ENCODE data around the gene NDUFAF8.

NDUFAF8 gene

DNA sequence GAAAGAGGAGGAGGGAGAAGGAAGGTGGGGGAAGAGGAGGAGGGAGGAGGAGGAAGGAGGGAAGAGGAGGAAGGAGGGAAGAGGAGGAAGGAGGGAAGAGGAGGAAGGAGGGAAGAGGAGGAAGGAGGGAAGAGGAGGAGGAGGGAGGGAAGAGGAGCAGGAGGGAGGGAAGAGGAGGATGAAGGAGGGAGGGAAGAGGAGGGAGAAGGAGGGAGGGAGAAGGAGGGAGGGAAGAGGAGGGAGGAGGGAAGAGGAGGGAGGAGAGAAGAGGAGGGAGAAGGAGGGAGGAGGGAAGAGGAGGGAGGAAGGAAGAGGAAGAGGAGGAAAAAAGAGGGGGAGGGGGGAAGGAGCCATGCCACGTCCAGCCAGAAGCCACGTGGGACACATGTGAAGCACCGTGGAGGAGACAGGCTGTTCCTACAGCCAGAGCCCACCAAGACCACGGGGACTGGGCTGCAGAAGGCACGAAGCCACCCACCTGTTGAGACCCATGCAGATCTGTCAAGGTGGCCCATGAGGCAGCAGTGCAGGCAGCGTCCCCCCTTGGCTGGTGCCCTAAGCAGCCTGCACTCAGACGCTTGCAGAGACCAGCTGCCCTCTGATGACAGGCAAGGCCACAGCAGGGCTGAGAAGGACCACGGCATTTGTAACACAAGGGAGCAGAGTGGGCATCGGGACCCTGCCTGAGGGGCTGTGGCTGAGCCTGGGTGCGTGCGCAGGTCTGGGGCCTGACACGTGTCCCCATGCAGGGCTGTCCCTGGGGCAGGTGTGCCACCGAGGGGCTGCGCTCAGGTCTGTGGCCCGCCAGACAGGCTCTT, 10.3 kb downstream of the NDUFAF8 start:
- ChIA-PET CTCF (no interaction called here), POLR2A (no interaction called here)
- peaks cover 0 to 56% of the 10 kb centered on the region in 2 experiments; a peak in 2 of 3 replicates for H3K36me3 ChIP-seq (ENCODE audit: control insufficient read depth in 2 of 2, insufficient read depth in 1 of 2, low read length in 2 of 2)
- no peak overlapping the region for H3K27ac ChIP-seq (ENCODE audit: extremely low read depth, low read depth, low read length)
- H3K4me3 ChIP-seq (ENCODE audit: low read depth, low read length): no peak overlapping the region
- H3K9me3 ChIP-seq (ENCODE audit: control insufficient read depth, insufficient read depth, low read depth, low read length): no peaks in the 10 kb centered on the region
- H3K4me1 ChIP-seq (ENCODE audit: control insufficient read depth, insufficient read depth, low read length): no peaks in the 10 kb centered on the region
- no peak for TF ChIP-seq ZNF670 (tag by site-specific recombination; IDR thresholded peaks at IDR 0.05; ENCODE audit: low read depth)
- no peak for TF ChIP-seq ZNF341 (tag by site-specific recombination; IDR thresholded peaks at IDR 0.05; ENCODE audit: low read depth)
- no peak for TF ChIP-seq KLF8 (tag by site-specific recombination; IDR thresholded peaks at IDR 0.05)
- TF ChIP-seq EGR2 (tag by site-specific recombination; IDR thresholded peaks at IDR 0.05; ENCODE audit: low read depth): no peak
- TF ChIP-seq ZFP3 (tag by site-specific recombination; IDR thresholded peaks at IDR 0.05; ENCODE audit: low read depth): no peak
- TF ChIP-seq, protein P1, sequence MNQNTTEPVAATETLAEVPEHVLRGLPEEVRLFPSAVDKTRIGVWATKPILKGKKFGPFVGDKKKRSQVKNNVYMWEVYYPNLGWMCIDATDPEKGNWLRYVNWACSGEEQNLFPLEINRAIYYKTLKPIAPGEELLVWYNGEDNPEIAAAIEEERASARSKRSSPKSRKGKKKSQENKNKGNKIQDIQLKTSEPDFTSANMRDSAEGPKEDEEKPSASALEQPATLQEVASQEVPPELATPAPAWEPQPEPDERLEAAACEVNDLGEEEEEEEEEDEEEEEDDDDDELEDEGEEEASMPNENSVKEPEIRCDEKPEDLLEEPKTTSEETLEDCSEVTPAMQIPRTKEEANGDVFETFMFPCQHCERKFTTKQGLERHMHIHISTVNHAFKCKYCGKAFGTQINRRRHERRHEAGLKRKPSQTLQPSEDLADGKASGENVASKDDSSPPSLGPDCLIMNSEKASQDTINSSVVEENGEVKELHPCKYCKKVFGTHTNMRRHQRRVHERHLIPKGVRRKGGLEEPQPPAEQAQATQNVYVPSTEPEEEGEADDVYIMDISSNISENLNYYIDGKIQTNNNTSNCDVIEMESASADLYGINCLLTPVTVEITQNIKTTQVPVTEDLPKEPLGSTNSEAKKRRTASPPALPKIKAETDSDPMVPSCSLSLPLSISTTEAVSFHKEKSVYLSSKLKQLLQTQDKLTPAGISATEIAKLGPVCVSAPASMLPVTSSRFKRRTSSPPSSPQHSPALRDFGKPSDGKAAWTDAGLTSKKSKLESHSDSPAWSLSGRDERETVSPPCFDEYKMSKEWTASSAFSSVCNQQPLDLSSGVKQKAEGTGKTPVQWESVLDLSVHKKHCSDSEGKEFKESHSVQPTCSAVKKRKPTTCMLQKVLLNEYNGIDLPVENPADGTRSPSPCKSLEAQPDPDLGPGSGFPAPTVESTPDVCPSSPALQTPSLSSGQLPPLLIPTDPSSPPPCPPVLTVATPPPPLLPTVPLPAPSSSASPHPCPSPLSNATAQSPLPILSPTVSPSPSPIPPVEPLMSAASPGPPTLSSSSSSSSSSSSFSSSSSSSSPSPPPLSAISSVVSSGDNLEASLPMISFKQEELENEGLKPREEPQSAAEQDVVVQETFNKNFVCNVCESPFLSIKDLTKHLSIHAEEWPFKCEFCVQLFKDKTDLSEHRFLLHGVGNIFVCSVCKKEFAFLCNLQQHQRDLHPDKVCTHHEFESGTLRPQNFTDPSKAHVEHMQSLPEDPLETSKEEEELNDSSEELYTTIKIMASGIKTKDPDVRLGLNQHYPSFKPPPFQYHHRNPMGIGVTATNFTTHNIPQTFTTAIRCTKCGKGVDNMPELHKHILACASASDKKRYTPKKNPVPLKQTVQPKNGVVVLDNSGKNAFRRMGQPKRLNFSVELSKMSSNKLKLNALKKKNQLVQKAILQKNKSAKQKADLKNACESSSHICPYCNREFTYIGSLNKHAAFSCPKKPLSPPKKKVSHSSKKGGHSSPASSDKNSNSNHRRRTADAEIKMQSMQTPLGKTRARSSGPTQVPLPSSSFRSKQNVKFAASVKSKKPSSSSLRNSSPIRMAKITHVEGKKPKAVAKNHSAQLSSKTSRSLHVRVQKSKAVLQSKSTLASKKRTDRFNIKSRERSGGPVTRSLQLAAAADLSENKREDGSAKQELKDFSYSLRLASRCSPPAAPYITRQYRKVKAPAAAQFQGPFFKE (tag by site-specific recombination; IDR thresholded peaks at IDR 0.05; ENCODE audit: borderline replicate concordance): no peak
- TF ChIP-seq ZNF664 (tag by site-specific recombination; IDR thresholded peaks at IDR 0.05): no peak
- TF ChIP-seq, protein P2, sequence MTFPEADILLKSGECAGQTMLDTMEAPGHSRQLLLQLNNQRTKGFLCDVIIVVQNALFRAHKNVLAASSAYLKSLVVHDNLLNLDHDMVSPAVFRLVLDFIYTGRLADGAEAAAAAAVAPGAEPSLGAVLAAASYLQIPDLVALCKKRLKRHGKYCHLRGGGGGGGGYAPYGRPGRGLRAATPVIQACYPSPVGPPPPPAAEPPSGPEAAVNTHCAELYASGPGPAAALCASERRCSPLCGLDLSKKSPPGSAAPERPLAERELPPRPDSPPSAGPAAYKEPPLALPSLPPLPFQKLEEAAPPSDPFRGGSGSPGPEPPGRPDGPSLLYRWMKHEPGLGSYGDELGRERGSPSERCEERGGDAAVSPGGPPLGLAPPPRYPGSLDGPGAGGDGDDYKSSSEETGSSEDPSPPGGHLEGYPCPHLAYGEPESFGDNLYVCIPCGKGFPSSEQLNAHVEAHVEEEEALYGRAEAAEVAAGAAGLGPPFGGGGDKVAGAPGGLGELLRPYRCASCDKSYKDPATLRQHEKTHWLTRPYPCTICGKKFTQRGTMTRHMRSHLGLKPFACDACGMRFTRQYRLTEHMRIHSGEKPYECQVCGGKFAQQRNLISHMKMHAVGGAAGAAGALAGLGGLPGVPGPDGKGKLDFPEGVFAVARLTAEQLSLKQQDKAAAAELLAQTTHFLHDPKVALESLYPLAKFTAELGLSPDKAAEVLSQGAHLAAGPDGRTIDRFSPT (tag by site-specific recombination; IDR thresholded peaks at IDR 0.05): peak; percentile 76
- TF ChIP-seq ZBTB8A (tag by site-specific recombination; IDR thresholded peaks at IDR 0.05): peak; percentile 42; the same call in 1 of the 2 replicates
- no peak for TF ChIP-seq ZNF335 (tag by site-specific recombination; conservative IDR thresholded peaks at IDR 0.05)
- no peak for TF ChIP-seq ZNF292 (tag by site-specific recombination; IDR thresholded peaks at IDR 0.05; ENCODE audit: borderline replicate concordance, low read depth)
- TF ChIP-seq ZNF354C (tag by site-specific recombination; IDR thresholded peaks at IDR 0.05; ENCODE audit: borderline replicate concordance, low read depth): no peak
- TF ChIP-seq, protein P3, sequence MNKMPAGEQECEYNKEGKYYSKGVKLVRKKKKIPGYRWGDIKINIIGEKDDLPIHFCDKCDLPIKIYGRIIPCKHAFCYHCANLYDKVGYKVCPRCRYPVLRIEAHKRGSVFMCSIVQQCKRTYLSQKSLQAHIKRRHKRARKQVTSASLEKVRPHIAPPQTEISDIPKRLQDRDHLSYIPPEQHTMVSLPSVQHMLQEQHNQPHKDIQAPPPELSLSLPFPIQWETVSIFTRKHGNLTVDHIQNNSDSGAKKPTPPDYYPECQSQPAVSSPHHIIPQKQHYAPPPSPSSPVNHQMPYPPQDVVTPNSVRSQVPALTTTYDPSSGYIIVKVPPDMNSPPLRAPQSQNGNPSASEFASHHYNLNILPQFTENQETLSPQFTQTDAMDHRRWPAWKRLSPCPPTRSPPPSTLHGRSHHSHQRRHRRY (tag by site-specific recombination; IDR thresholded peaks at IDR 0.05): no peak
- no peak for TF ChIP-seq ZNF221 (tag by site-specific recombination; IDR thresholded peaks at IDR 0.05; ENCODE audit: borderline replicate concordance)
- TF ChIP-seq REPIN1 (tag by site-specific recombination; IDR thresholded peaks at IDR 0.05; ENCODE audit: low read depth): no peak
- TF ChIP-seq ZBTB1 (tag by site-specific recombination; IDR thresholded peaks at IDR 0.05): no peak
- TF ChIP-seq ZNF404 (tag by site-specific recombination; IDR thresholded peaks at IDR 0.05): no peak
- TF ChIP-seq ZNF394 (tag by site-specific recombination; IDR thresholded peaks at IDR 0.05; ENCODE audit: borderline replicate concordance): no peak
- TF ChIP-seq ZNF76 (tag by site-specific recombination; IDR thresholded peaks at IDR 0.05; ENCODE audit: borderline replicate concordance, low read depth): no peak
- TF ChIP-seq, protein P4, sequence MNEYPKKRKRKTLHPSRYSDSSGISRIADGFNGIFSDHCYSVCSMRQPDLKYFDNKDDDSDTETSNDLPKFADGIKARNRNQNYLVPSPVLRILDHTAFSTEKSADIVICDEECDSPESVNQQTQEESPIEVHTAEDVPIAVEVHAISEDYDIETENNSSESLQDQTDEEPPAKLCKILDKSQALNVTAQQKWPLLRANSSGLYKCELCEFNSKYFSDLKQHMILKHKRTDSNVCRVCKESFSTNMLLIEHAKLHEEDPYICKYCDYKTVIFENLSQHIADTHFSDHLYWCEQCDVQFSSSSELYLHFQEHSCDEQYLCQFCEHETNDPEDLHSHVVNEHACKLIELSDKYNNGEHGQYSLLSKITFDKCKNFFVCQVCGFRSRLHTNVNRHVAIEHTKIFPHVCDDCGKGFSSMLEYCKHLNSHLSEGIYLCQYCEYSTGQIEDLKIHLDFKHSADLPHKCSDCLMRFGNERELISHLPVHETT (tag by site-specific recombination; IDR thresholded peaks at IDR 0.05): no peak
- no peak for TF ChIP-seq ZNF521 (tag by site-specific recombination; IDR thresholded peaks at IDR 0.05)
- TF ChIP-seq, protein P5, sequence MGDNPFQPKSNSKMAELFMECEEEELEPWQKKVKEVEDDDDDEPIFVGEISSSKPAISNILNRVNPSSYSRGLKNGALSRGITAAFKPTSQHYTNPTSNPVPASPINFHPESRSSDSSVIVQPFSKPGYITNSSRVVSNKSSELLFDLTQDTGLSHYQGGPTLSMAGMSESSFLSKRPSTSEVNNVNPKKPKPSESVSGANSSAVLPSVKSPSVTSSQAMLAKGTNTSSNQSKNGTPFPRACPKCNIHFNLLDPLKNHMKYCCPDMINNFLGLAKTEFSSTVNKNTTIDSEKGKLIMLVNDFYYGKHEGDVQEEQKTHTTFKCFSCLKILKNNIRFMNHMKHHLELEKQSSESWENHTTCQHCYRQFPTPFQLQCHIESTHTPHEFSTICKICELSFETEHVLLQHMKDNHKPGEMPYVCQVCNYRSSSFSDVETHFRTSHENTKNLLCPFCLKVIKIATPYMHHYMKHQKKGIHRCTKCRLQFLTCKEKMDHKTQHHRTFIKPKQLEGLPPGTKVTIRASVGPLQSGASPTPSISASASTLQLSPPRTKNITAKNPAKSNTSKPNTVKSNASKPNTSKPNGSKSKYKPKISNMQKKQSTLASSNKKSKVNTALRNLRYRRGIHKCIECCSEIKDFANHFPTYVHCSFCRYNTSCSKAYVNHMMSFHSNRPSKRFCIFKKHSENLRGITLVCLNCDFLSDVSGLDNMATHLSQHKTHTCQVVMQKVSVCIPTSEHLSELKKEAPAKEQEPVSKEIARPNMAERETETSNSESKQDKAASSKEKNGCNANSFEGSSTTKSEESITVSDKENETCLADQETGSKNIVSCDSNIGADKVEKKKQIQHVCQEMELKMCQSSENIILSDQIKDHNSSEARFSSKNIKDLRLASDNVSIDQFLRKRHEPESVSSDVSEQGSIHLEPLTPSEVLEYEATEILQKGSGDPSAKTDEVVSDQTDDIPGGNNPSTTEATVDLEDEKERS (tag by site-specific recombination; IDR thresholded peaks at IDR 0.05): no peak
- no peak for TF ChIP-seq ZNF544 (tag by site-specific recombination; IDR thresholded peaks at IDR 0.05)
- TF ChIP-seq TRIM28 (IDR thresholded peaks at IDR 0.05; ENCODE audit: borderline replicate concordance, low read length): no peak

Measured in HEK293 (cell line).